8988T (cell line): Measurements from ENCODE around the gene PEX6.
A peak's percentile ranks its signal among the peaks of the same experiment; 100 is the strongest.
"Not testable (repeated sequence)": the region's sequence is repeated elsewhere in the genome, so short reads cannot be mapped to it uniquely, and the experiment has no call there.

ENCODE experiments used
- DNase-seq: peaks from one replicate; pipeline ENCODE4 v3.0.0; 2011

Gene PEX6

GRCh38 chr6:42978839-42979522 lies at the start of gene PEX6:
PEX6 (minus strand) TSS chr6:42979181; CDS start chr6:42979150, 31 bp downstream.
- peak; percentile 88 for DNase-seq

GRCh38 chr6:43026365-43026764 lies 47.4 kb upstream of the PEX6 start:
- no peak for DNase-seq

GRCh38 chr6:43024436-43024835 lies 45.5 kb upstream of the PEX6 start:
- DNase-seq, result no peak

GRCh38 chr6:43021270-43022047 lies 42.5 kb upstream of the PEX6 start, which contains the start of gene RRP36:
RRP36 (plus strand) TSS chr6:43021623; CDS start chr6:43021655, 32 bp downstream.
- peak; percentile 90 for DNase-seq

- DNase-seq, result no peak
These were observed 41.9 kb upstream of the PEX6 start for GRCh38 chr6:43020847-43021246.

GRCh38 chr6:43020052-43020705 lies 41.2 kb upstream of the PEX6 start:
- DNase-seq, result no peak

- DNase-seq, result no peak
These were observed 40.2 kb upstream of the PEX6 start for GRCh38 chr6:43019152-43019551.

GRCh38 chr6:43016943-43017334 lies 38.0 kb upstream of the PEX6 start:
- no peak for DNase-seq

- no peak for DNase-seq
These were observed 37.4 kb upstream of the PEX6 start for GRCh38 chr6:43016176-43016942.

GRCh38 chr6:43014434-43014909 lies 35.5 kb upstream of the PEX6 start:
- no peak for DNase-seq

GRCh38 chr6:43013843-43014433 lies 35.0 kb upstream of the PEX6 start, which contains the start of the genes KLHDC3 and MEA1:
KLHDC3 (plus strand) TSS chr6:43014249; CDS start chr6:43017193, 2,944 bp downstream.
MEA1 (minus strand) TSS chr6:43013946; CDS start chr6:43013813, 133 bp downstream.
- DNase-seq, result peak; percentile 95

- no peak for DNase-seq
These were observed 34.3 kb upstream of the PEX6 start for GRCh38 chr6:43013097-43013842.

GRCh38 chr6:43012364-43012763 lies 33.4 kb upstream of the PEX6 start:
- no peak for DNase-seq

GRCh38 chr6:43011207-43011606 lies 32.2 kb upstream of the PEX6 start:
- no peak for DNase-seq

- peak; percentile 63 for DNase-seq
These were observed 30.1 kb upstream of the PEX6 start for GRCh38 chr6:43009124-43009523.

GRCh38 chr6:43007126-43007525 lies 28.1 kb upstream of the PEX6 start:
- DNase-seq, result no peak

- no peak for DNase-seq
These were observed 27.3 kb upstream of the PEX6 start for GRCh38 chr6:43006251-43006650.

- DNase-seq, result no peak
These were observed 26.9 kb upstream of the PEX6 start for GRCh38 chr6:43005844-43006243.

- no peak for DNase-seq
These were observed 22.9 kb upstream of the PEX6 start for GRCh38 chr6:43001843-43002242.

GRCh38 chr6:42998205-42998604 lies 19.2 kb upstream of the PEX6 start:
- not testable (repeated sequence) for DNase-seq

GRCh38 chr6:42996513-42996912 lies 17.5 kb upstream of the PEX6 start:
- DNase-seq, result no peak
